ENCODE measurements around the gene AMER1. TPM values are rescaled to one million over a fixed set of nuclear protein-coding genes. Genes with fewer than 3 reads are reported as not detected.

AMER1 gene
- total RNA-seq, 1 donor from 2014 or later: 1.9 TPM

DNA sequence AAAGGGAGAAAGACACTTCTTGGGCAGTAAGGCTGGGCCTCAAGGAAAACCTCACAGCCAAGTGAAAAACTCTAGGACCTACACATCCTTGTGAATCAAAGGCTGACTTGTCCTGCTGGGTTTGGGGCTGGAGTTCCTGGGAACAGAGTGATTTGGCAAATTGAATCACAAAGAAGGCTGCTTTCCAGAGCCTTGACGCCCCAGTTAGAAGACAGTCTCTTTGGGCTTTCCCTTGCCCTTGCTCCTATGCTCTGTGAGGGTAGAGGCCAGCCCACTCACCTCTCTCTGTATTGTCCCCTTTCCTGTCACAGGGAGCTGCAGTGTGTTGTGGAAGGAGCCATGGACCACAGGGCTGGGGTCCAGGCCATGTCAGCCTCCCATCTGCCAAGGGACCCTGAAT is 9.6 kb downstream of the AMER1 start:
- TF ChIP-seq, protein P1, sequence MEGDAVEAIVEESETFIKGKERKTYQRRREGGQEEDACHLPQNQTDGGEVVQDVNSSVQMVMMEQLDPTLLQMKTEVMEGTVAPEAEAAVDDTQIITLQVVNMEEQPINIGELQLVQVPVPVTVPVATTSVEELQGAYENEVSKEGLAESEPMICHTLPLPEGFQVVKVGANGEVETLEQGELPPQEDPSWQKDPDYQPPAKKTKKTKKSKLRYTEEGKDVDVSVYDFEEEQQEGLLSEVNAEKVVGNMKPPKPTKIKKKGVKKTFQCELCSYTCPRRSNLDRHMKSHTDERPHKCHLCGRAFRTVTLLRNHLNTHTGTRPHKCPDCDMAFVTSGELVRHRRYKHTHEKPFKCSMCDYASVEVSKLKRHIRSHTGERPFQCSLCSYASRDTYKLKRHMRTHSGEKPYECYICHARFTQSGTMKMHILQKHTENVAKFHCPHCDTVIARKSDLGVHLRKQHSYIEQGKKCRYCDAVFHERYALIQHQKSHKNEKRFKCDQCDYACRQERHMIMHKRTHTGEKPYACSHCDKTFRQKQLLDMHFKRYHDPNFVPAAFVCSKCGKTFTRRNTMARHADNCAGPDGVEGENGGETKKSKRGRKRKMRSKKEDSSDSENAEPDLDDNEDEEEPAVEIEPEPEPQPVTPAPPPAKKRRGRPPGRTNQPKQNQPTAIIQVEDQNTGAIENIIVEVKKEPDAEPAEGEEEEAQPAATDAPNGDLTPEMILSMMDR (conservative IDR thresholded peaks at IDR 0.05; ENCODE audit: low read depth, low read length): no peak
- no peak for DNase-seq (ENCODE audit: low read depth)
- no peak overlapping the region for H3K4me3 ChIP-seq (ENCODE audit: low read depth, low read length)

DNA sequence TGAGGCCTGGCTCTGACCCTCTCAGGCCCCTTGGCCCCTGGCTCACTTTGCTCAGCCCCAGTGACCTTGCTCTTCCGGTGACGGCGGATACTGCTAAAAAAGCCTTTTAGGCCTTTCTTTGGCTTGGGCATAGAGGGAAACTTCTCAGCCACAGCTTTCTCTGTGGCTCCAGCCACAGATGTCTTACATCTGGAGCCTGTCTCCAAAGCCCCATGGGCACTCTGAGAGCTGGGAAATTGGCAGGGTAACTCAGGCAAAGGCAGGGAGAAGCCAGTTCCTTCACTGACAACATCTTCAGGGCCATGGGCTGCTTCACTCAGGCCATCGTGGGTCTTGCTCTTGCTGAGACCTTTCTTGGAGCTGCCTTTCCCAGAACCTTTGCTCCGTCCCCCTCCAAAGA is 12.8 kb downstream of the AMER1 start:
- TF ChIP-seq, protein P1 (conservative IDR thresholded peaks at IDR 0.05; ENCODE audit: low read depth, low read length): no peak
- no peak for DNase-seq (ENCODE audit: low read depth)
- H3K4me3 ChIP-seq (ENCODE audit: low read depth, low read length): no peak overlapping the region

DNA sequence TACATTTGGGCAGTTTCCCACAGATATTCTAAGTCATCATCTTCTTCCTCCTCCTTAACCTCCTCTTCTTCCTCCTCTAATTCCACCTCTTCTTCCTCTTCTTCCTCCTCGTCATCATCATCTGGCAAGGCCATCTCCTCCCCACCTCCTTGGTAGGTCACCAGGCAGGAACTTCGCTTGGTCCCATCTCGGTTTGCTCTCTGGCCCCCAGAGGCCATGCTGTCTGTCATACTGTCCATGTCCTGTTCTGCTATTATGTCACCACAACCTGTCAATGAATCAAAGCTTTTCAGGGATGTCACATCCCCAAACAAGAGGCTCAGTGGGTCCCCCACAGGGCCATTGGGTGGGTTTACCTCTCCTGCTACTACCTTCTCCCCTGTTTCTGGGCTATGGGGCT is 13.5 kb downstream of the AMER1 start:
- no peak for DNase-seq (ENCODE audit: low read depth)
- no peak overlapping the region for H3K4me3 ChIP-seq (ENCODE audit: low read depth, low read length)
- TF ChIP-seq, protein P1 (conservative IDR thresholded peaks at IDR 0.05; ENCODE audit: low read depth, low read length): no peak

DNA sequence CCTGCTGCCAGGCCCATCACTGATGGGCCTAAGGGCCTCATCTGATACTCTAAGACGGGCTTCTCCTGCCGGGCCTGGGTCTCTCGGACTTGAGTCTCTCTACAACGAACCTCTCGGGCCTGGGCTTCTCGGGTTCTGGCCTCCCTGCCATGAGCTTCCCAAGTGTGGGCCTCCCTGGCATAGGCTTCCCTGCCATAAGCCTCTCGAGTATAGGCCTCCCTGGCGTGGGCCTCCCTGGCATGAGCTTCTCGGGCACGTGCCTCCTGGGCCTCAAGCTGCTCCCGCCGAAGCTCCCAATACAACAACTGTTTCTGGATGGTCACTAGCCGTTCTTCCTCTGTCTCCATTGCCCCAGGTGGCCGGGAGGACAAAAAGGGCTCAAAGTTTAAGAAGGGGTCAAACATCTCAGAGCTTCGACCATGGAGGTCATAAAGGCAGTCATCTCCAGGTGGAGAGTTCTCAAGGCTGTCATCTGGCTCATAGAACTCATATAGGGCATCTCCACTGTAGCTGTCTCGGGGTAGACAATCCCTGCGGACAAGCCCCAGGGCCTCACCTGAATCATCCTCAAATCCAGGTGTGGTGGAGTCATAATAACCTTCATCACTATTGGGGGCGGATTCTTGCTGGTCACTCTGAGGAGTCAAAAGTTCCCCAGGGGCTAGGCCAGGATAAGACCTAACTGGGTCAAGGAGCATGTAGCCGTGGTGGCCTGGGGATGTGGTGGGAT is 14.1 kb downstream of the AMER1 start:
- H3K4me3 ChIP-seq (ENCODE audit: low read depth, low read length): no peak overlapping the region
- no peak for DNase-seq (ENCODE audit: low read depth)
- TF ChIP-seq, protein P1 (conservative IDR thresholded peaks at IDR 0.05; ENCODE audit: low read depth, low read length): no peak

DNA sequence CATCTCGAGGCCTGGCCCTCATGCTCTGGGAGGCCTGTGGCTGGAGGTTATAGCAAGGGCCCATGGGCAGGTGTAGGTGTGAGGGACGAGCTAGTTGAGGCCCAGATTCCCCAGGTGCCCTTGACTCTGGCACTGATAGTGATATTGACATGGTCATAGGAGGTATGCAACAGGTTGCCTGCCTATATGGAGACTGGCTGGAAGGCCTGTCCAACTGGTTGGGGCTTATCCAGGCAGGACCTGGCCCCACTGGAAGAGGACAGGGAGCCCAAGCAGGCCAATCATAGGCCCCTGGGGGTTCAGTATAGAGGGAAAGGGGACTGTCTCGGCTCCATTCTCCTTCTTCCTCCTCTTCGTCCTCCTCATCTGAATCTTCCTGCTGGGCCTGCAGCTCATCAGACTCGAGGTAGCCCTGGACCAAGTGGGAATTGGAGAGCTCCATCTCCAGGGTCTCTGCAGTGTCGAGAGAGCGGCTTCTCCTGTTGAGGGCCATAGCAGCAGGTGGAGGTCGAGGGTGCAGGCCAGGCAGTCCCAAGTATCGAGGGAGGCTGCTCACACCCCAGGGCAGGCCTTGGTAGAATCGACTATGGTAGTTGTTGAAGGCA is 15.3 kb downstream of the AMER1 start:
- no peak overlapping the region for H3K4me3 ChIP-seq (ENCODE audit: low read depth, low read length)
- no peak for DNase-seq (ENCODE audit: low read depth)
- TF ChIP-seq, protein P1 (conservative IDR thresholded peaks at IDR 0.05; ENCODE audit: low read depth, low read length): no peak

DNA sequence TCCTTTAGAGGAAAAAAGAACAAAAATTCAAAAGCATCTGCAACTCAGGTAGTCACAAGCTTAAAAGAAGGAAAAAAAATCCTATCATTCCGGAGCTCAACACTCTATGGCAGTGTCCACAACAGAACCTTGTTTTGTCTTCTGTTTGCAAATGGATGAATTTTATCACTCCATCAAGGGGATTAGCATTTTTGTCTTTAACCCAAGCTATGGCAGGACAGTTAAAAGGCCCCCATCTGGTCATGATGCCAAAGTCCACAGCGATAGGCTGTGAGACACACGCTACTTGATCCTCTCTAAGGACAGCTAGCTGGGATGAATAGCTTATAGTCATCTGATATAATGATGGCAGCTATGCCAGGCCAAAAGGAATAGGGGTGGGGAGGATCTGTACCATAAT is 16.6 kb downstream of the AMER1 start:
- TF ChIP-seq, protein P1 (conservative IDR thresholded peaks at IDR 0.05; ENCODE audit: low read depth, low read length): no peak
- no peak for DNase-seq (ENCODE audit: low read depth)
- H3K4me3 ChIP-seq (ENCODE audit: low read depth, low read length): no peak overlapping the region

DNA sequence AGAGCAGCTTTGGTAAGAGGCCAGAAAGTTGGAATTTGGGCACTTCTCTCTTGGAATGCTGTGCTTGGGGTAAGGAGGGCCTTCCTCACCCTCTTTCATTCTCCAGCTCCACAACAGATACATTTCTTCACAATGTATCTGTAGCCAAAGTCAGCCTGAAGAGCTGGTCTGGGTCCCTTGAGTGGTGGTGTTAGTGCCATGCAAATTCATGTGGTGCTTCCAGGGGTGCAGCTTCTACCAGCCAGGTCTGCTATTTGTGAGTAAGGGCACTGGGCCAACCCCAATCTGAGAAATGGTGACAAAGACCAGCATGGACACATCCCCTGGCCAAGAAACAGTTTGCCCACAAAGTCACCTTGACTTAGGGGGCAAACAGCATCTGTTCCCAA is 17.8 kb downstream of the AMER1 start:
- no peak for DNase-seq (ENCODE audit: low read depth)
- TF ChIP-seq, protein P1 (conservative IDR thresholded peaks at IDR 0.05; ENCODE audit: low read depth, low read length): no peak
- H3K4me3 ChIP-seq (ENCODE audit: low read depth, low read length): no peak overlapping the region
